Effector CD4-positive, alpha-beta T cell (primary cell): ENCODE results near the gene ULK4.
"Not testable (repeated sequence)": the region's sequence is repeated elsewhere in the genome, so short reads cannot be mapped to it uniquely, and the experiment has no call there.

ENCODE experiments used
- DNase-seq: peaks from one replicate; pipeline ENCODE4 v3.0.0-alpha.2; 2020

Gene ULK4

GRCh38 chr3:41295740-41296139, 666.2 kb downstream of the ULK4 start:
- no peak for DNase-seq

GRCh38 chr3:41293169-41293681, 668.7 kb downstream of the ULK4 start:
- DNase-seq, result no peak

GRCh38 chr3:41290736-41291135, 671.2 kb downstream of the ULK4 start:
- DNase-seq, result no peak

- DNase-seq, result no peak
Observed at GRCh38 chr3:41290306-41290705, 671.6 kb downstream of the ULK4 start.

GRCh38 chr3:41288785-41289184, 673.1 kb downstream of the ULK4 start:
- no peak for DNase-seq

GRCh38 chr3:41286305-41286704, 675.6 kb downstream of the ULK4 start:
- no peak for DNase-seq

GRCh38 chr3:41284934-41285333, 677.0 kb downstream of the ULK4 start:
- not testable (repeated sequence) for DNase-seq

DNA sequence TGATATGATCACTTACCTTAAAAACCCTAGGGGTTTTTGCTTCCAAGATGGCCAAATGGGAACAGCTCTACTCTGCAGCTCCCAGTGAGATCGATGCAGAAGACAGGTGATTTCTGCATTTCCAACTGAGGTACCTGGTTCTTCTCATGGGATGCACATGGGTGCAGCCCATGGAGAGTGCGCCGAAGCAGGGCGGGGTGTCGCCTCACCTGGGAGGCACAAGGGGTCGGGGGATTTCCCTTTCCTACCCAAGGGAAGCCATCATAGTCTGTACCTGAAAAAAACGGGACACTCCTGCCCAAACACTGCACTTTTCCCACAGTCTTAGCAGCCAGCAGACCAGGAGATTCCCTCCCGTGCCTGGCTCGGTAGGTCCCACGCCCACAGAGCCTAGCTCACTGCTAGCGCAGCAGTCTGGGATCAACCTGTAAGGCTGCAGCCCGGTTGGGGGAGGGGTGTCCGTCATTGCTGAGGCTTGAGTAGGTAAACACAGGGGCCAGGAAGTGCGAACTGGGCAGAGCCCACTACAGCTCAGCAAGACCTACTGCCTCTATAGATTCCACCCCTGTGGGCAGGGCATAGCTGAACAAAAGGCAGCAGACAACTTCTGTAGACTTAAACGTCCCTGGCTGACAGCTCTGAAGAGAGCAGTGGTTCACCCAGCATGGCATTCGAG, 684.0 kb downstream of the ULK4 start:
- DNase-seq, result no peak

- no peak for DNase-seq
Observed at GRCh38 chr3:41276191-41276590, 685.7 kb downstream of the ULK4 start.

DNA sequence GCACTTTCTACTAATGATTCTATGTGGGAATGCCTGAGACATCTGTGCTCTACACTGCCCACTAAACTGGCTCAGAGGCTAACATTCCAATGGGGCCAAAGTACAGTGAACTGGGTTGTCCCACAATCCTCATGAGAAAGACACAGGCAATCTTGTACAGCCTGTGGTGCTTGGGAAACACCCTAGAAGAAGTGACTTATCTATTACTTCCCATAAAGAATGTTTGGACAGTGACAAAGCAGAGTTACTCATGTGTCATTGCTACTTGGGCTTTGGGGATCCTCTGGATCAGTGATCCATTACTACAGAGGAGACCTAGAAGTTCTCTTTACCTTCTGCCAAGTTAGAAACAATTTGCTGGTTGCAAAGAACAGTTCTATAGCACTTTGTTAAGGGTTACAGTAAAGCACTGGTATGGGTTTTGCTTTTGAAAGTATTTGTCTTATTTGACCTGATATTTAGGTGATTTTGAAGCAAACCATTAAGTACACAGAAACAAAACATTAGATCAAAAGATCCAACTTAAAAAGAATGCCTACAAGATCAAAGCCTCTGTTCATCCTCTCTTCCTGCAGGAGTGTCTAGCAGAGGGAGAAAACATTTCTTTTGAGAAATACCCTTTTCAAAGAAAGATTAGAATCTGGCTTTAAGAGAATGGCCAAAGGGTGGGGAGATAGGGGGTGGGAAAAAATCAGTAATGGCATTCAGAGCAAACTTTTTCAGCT, 686.8 kb downstream of the ULK4 start:
- DNase-seq, result no peak

GRCh38 chr3:41272667-41273066, 689.2 kb downstream of the ULK4 start:
- no peak for DNase-seq

- DNase-seq, result no peak
Observed at GRCh38 chr3:41267975-41268640, 693.8 kb downstream of the ULK4 start.

GRCh38 chr3:41265823-41266273, 696.1 kb downstream of the ULK4 start:
- DNase-seq, result no peak

- no peak for DNase-seq
Observed at GRCh38 chr3:41265011-41265545, 696.8 kb downstream of the ULK4 start.

DNA sequence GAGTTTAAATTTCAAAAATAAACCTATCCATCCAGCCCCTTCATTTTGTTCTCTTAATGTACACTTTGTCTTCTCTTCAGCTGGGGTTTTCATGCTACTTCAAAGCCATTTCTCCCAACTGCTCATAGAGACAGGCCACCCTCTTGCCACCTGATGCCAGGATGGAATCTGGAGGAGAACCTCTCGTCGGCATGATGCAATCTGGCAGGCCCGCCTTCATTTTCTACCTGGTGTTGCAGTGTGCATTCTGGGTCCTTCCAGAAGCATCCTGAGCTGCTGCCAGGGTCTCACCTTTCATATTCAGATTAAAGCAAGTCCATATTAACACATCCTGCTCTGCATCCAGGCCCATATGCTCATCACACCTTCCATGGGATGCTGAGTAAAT, 701.8 kb downstream of the ULK4 start:
- no peak for DNase-seq

DNA sequence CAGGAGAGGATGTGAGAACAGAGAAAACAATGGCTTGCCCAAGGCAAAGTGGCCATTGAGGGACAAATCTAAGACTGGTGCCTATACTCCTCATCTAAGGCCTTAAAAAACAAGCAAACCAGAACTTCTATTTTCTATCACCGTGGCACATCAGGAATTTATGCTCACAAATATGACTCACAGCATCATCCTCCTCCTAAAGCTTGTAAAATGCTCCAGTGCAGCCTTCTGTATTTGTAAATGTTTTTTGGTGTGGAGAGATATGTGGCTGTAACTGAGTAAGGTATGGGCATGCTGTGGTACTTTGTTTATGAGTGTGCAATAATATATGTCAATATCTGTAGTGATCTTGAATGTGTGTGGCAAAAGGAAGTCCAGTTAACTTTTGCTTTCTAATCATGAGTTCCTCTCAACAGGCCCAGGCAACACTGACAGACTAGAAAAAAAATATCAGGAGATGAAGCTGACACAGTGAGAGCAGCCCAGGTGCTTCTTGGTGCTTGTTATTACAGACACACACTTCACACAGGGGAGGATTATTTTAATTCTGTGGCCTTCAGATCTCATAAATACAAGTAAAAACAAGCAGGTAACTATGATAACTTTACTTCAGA, 702.3 kb downstream of the ULK4 start:
- no peak for DNase-seq

- DNase-seq, result no peak
Observed at GRCh38 chr3:41258239-41258800, 703.6 kb downstream of the ULK4 start.

- no peak for DNase-seq
Observed at GRCh38 chr3:41251593-41251992, 710.3 kb downstream of the ULK4 start.

DNA sequence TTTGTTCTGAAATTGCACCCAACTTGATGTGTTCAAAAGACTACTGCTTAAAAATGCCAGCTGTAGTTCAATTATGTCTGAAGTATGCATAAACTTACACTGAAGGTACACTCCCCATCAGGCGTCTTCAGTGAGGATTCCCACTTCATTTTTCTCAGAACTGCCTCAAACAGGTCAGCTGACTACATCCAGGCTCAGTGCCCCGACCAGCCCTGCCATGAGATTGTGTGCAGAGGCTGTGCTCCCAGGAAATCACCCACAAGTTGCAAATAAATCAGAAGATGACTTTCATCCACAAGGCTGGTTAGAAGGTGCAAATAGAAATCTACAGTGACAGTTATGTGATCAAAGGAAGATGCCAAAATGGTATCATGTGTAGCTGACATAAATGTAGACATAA, 711.1 kb downstream of the ULK4 start:
- no peak for DNase-seq

DNA sequence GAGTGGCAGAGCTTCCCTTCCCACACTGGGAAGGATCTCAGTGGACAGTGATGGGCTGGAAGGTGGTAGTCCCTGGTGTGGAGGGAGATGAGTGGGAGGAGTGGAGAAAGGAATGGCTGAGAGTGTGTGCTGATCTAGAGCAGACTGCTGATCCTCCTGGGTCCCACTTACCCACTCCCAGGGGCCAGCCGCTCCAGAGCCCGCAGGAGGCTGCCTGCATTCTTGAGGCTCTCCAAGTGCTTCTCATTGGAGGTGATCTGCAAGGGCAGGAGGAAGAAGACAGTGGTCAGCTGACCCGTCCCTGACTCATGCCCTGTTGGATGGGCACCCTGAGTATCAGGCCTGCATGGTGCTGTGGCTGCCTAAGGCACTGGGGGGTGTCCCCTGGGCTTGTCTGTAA, 712.6 kb downstream of the ULK4 start:
- DNase-seq, result no peak

DNA sequence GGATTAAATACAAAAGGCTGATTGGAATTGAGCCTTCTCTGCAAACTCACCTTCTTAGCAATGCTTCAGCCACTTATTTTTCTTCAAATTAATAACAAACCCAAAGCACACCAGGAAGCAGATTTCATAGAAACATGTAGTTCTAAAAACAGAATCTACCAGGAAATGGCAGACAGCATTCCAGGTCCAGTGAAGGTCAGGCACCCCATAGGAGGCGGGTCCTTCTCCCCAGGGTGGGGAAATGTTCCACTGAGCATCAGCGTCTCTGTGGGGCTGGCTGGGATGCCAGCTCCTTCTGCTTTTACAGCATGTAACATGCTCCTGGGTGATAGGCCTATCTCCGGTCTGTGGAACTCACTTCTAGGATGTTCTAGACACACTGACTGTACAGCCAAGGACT, 713.4 kb downstream of the ULK4 start:
- no peak for DNase-seq
